ENCODE results near the gene PLIN3. TPM values are rescaled to one million over a fixed set of nuclear protein-coding genes. Genes with fewer than 3 reads are reported as not detected.
"Not testable (repeated sequence)": the region's sequence is repeated elsewhere in the genome, so short reads cannot be mapped to it uniquely, and the experiment has no call there.

The PLIN3 gene
- total and polyA plus RNA-seq, 9 of the 15 experiments (the other 6 are each of a cell fraction or from before 2014, with no cell fraction given) = 7.5 to 75.6 (median 43.1) TPM

DNA sequence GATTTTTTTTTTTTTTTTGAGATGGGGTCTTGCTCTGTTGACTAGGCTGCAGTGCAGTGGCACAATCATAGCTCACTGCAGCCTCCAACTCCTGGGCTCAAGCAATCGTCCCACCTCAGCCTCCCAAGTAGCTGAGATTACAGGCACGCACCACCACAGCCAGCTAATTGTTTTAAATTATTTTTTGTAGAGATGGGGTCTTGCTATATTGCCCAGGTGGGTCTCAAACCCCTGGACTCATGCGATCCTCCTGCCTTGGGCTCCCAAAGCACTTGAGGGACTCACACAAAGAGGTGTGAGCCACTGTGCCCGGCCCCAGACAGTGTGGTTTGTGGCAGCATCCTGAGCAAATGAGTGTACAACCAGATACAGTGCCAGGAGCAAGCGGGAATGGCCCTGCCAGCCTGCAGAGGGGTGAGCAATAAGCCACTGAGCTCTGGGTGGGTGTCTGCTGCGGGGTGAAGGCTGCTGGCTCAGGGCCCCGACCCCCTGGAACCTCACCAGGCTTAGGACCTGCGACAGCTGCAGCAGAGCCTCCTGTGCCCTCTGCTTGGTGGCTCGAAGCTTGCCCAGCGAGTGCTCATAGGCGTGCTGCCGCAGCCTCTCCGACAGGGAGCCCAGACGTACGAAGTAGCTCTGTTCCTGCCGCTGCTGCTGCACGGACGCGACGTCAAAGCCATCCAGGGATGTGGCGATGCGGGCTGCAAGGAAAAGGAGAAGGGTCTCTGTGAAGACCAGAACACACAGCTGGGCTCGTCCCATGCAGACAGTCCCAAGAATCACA lies 20.1 kb downstream of the PLIN3 start:
- FAIRE-seq (no peak), ATAC-seq (no peak), DNase-seq (ENCODE audit: extremely low read depth in 1 of 4, low spot score in 3 of 4) (no peak)
- no peak overlapping the region for H3K4me3 ChIP-seq
- no peaks in the 10 kb centered on the region for H3K79me2 ChIP-seq (ENCODE audit: control insufficient read depth, insufficient read depth, low read length)
- peaks cover 57% of the 10 kb centered on the region; the same call in 2 of the 3 replicates for H3K36me3 ChIP-seq (ENCODE audit: control insufficient read depth, insufficient read depth, low read length)
- no peaks in the 10 kb centered on the region for H3K9me3 ChIP-seq (replicated peaks; ENCODE audit: control insufficient read depth, insufficient read depth, low read depth, low read length)
- H3K4me1 ChIP-seq (replicated peaks in 1 of 2; ENCODE audit: control insufficient read depth in 2 of 2, insufficient read depth in 2 of 2, low read length in 2 of 2) = peaks cover 0 to 10% of the 10 kb centered on the region in 2 experiments; a peak in 2 of 5 replicates
- no peak for TF ChIP-seq RFX1 (IDR thresholded peaks at IDR 0.05)
- TF ChIP-seq POLR2G (IDR thresholded peaks at IDR 0.05; ENCODE audit: low read depth, low read length) = peak; percentile 42; the same call in 1 of the 2 replicates
- TF ChIP-seq ZNF121 (CRISPR knock-in tag; conservative IDR thresholded peaks at IDR 0.05) = peak; percentile 75
- peak; percentile 40; the same call in 1 of the 2 replicates for TF ChIP-seq RBFOX2 (IDR thresholded peaks at IDR 0.05; ENCODE audit: low read depth, low read length)
- H3K9ac ChIP-seq (ENCODE audit: insufficient read depth in 1 of 2, low read depth in 2 of 2, low read length in 2 of 2) = no peak overlapping the region
- ChIA-PET CTCF (ENCODE audit: low intra/inter-chr PET ratio) (no interaction called here), POLR2A (interaction anchor here (0.6 to 1.1 kb wide), 2 partner anchors 18 to 942 kb away, joined by 3 to 4 read pairs; no protein-coding TSS in a partner anchor)
- H3K27ac ChIP-seq (ENCODE audit: extremely low read depth, low read depth, low read length) = no peak overlapping the region
- no peaks in the 10 kb centered on the region for H4K20me1 ChIP-seq (replicated peaks; ENCODE audit: control insufficient read depth, insufficient read depth, low read length)
- 91% methylated on average over 13 of the region's 23 CpGs for WGBS (ENCODE audit: insufficient coverage, low coverage, missing lambda C conversion rate)
- no peaks in the 10 kb centered on the region for H3K9me1 ChIP-seq (ENCODE audit: control insufficient read depth, insufficient read depth, low read length)
- BruUV-seq (replicated peaks) = no TSS peak
- no peak overlapping the region for H3K4me2 ChIP-seq (ENCODE audit: insufficient read depth, low read length)
- intact Hi-C loops (cut with micrococcal nuclease) (no loop called here), in situ Hi-C loops (cut with MboI) (no loop called here)
- no peaks in the 10 kb centered on the region for H3K27me3 ChIP-seq (ENCODE audit: control insufficient read depth in 2 of 2, insufficient read depth in 2 of 2, low read length in 2 of 2)
- H2AFZ ChIP-seq (ENCODE audit: low read depth, low read length) = no peak overlapping the region

DNA sequence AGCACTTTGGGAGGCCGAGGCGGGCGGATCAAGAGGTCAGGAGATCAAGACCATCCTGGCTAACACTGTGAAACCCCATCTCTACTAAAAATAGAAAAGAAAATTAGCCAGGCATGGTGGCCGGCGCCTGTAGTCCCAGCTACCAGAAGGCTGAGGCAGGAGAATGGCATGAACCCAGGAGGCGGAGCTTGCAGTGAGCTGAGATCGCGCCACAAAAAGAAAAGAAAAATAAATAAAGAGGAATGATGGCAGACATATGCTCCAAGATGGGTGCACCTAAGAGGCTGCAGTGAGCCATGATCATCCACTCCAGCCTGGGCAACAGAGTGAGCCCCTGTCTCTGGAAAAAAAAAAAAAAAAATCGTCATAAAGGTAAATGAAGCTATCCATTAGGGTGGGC lies 21.5 kb downstream of the PLIN3 start:
- in situ Hi-C loops (cut with MboI); H2AFZ ChIP-seq (ENCODE audit: low read depth, low read length); CTCF ChIA-PET (ENCODE audit: low intra/inter-chr PET ratio); H3K9me3 ChIP-seq (replicated peaks; ENCODE audit: control insufficient read depth, insufficient read depth, low read depth, low read length); H3K79me2 ChIP-seq (ENCODE audit: control insufficient read depth, insufficient read depth, low read length); POLR2A ChIA-PET; FAIRE-seq; H3K9ac ChIP-seq (ENCODE audit: insufficient read depth in 1 of 2, low read depth in 2 of 2, low read length in 2 of 2); ATAC-seq; H3K27me3 ChIP-seq (ENCODE audit: control insufficient read depth in 2 of 2, insufficient read depth in 2 of 2, low read length in 2 of 2); DNase-seq (ENCODE audit: extremely low read depth in 1 of 4, low spot score in 3 of 4); H3K27ac ChIP-seq (ENCODE audit: extremely low read depth, low read depth, low read length); H3K4me2 ChIP-seq (ENCODE audit: insufficient read depth, low read length); H3K4me1 ChIP-seq (replicated peaks in 1 of 2; ENCODE audit: control insufficient read depth in 2 of 2, insufficient read depth in 2 of 2, low read length in 2 of 2); BruUV-seq (replicated peaks); H3K4me3 ChIP-seq; H3K9me1 ChIP-seq (ENCODE audit: control insufficient read depth, insufficient read depth, low read length); H4K20me1 ChIP-seq (replicated peaks; ENCODE audit: control insufficient read depth, insufficient read depth, low read length); intact Hi-C loops (cut with micrococcal nuclease): not testable (repeated sequence)
- peaks cover 52% of the 10 kb centered on the region; the same call in 2 of the 3 replicates for H3K36me3 ChIP-seq (ENCODE audit: control insufficient read depth, insufficient read depth, low read length)
- WGBS (ENCODE audit: insufficient coverage, low coverage, missing lambda C conversion rate) = 78% methylated on average over 6 of the region's 9 CpGs

Measured in K562 (cell line).